ENCODE data around the gene DPH3. TPM values are rescaled to one million over a fixed set of nuclear protein-coding genes. Genes with fewer than 3 reads are reported as not detected.

Gene DPH3
- total and polyA plus RNA-seq, 9 of the 15 experiments (the other 6 are each of a cell fraction or from before 2014, with no cell fraction given), result 15.9 to 131 (median 38.7) TPM

DNA sequence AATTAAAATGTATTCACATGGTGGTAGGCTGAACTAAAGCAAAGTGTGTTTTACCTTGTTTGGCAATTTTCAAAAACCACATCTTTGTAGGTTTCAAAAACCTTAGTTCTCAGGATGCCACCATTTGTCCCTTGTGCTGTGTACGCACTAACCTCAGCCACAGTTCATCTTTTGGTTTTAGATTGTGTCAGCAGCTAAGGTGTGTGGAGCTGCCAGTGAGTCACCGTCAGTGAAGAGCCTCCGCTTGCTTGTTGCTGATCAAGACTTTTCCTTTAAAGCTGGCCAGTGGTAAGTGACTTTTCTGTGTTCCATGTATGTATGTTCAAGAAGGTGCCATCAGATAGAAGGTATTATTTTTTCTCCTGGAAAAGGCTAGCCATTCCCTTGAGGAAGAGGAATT lies 21.4 kb upstream of the DPH3 start:
- ChIA-PET CTCF (ENCODE audit: low intra/inter-chr PET ratio) (no interaction called here), POLR2A (interaction anchor here (1.0 to 1.3 kb wide), 3 partner anchors 18 to 210 kb away, joined by 3 to 4 read pairs (median 3); no protein-coding TSS in a partner anchor)
- Histone ChIP-seq H3K27ac (ENCODE audit: extremely low read depth, low read depth, low read length) (peak overlapping the region; percentile 29; the same call in 2 of the 3 replicates), H3K27me3 (ENCODE audit: control insufficient read depth in 2 of 2, insufficient read depth in 2 of 2, low read length in 2 of 2) (no peaks in the 10 kb centered on the region), H3K4me3 (no peak overlapping the region), H4K20me1 (replicated peaks; ENCODE audit: control insufficient read depth, insufficient read depth, low read length) (no peaks in the 10 kb centered on the region), H3K9ac (ENCODE audit: insufficient read depth in 1 of 2, low read depth in 2 of 2, low read length in 2 of 2) (no peak overlapping the region), H3K36me3 (ENCODE audit: control insufficient read depth, insufficient read depth, low read length) (peaks cover 91% of the 10 kb centered on the region), H3K4me2 (ENCODE audit: insufficient read depth, low read length) (0 out of 2 replicates have a peak overlapping the region, but pooled peaks have one; percentile 4), H3K9me3 (replicated peaks; ENCODE audit: control insufficient read depth, insufficient read depth, low read depth, low read length) (no peaks in the 10 kb centered on the region), H3K9me1 (ENCODE audit: control insufficient read depth, insufficient read depth, low read length) (no peaks in the 10 kb centered on the region), H3K4me1 (replicated peaks in 1 of 2; ENCODE audit: control insufficient read depth in 2 of 2, insufficient read depth in 2 of 2, low read length in 2 of 2) (peaks cover 2 to 42% of the 10 kb centered on the region in 2 experiments; a peak in 4 of 5 replicates), H2AFZ (ENCODE audit: low read depth, low read length) (no peak overlapping the region), H3K79me2 (ENCODE audit: control insufficient read depth, insufficient read depth, low read length) (peaks cover 18% of the 10 kb centered on the region; the same call in 2 of the 3 replicates)
- in situ Hi-C loops (cut with MboI), result loop anchor here (5.0 kb wide), 1 partner anchor 266 kb away; no protein-coding TSS in a partner anchor
- DNase-seq (ENCODE audit: extremely low read depth in 1 of 4, low spot score in 3 of 4) (no peak), ATAC-seq (peak; percentile 43), FAIRE-seq (no peak)
- WGBS (ENCODE audit: insufficient coverage, low coverage, missing lambda C conversion rate), result 69% methylated on average over 3 of the region's 3 CpGs
- intact Hi-C loops (cut with micrococcal nuclease), result no loop called here
- BruUV-seq (replicated peaks), result no TSS peak
- TF ChIP-seq, protein P1, sequence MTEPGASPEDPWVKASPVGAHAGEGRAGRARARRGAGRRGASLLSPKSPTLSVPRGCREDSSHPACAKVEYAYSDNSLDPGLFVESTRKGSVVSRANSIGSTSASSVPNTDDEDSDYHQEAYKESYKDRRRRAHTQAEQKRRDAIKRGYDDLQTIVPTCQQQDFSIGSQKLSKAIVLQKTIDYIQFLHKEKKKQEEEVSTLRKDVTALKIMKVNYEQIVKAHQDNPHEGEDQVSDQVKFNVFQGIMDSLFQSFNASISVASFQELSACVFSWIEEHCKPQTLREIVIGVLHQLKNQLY (CRISPR knock-in tag; conservative IDR thresholded peaks at IDR 0.05), result no peak
- TF ChIP-seq JUND (IDR thresholded peaks at IDR 0.05; ENCODE audit: borderline replicate concordance, low read depth, low read length) (peak; percentile 43; the same call in 1 of the 2 replicates), JUND (tag; IDR thresholded peaks at IDR 0.05; ENCODE audit: borderline replicate concordance, low read depth, low read length) (no peak), FOSL1 (tag; conservative IDR thresholded peaks at IDR 0.05) (peak; percentile 46)

All from K562 (cell line).